ENCODE data around the gene ZNF565.
A peak's percentile ranks its signal among the peaks of the same experiment; 100 is the strongest.
"Not testable (repeated sequence)": the region's sequence is repeated elsewhere in the genome, so short reads cannot be mapped to it uniquely, and the experiment has no call there.

The ZNF565 gene

GRCh38 chr19:36244066-36244465 lies 29.6 kb upstream of the ZNF565 start:
- Histone ChIP-seq H3K27me3 (ENCODE audit: control insufficient read depth in 1 of 2, insufficient read depth in 1 of 2, low read length in 2 of 2) (peaks cover 5 to 15% of the 10 kb centered on the region in 2 experiments), H3K27ac (ENCODE audit: low read length, poor library complexity, severe bottlenecking) (no peak overlapping the region), H3K9me3 (ENCODE audit: control insufficient read depth, low read length) (peaks cover 10% of the 10 kb centered on the region), H3K14ac (ENCODE audit: low read length in 2 of 2) (no peak overlapping the region), H2AK5ac (ENCODE audit: low read length, severe bottlenecking) (no peak overlapping the region), H3K36me3 (ENCODE audit: control insufficient read depth in 1 of 2, insufficient read depth in 2 of 2, low read depth in 1 of 2, low read length in 2 of 2) (peaks cover 12 to 13% of the 10 kb centered on the region in 2 experiments), H4K91ac (ENCODE audit: low read length) (no peak overlapping the region), H3K23ac (ENCODE audit: low read length in 2 of 2) (no peak overlapping the region), H3K4me1 (ENCODE audit: control insufficient read depth, insufficient read depth, low read depth, low read length) (peaks cover 8% of the 10 kb centered on the region), H3K4me2 (ENCODE audit: low read length, poor library complexity, severe bottlenecking) (no peak overlapping the region), H3K4me3 (ENCODE audit: insufficient read depth in 1 of 2, low read depth in 1 of 2, low read length in 2 of 2) (no peak overlapping the region), H3K79me1 (replicated peaks; ENCODE audit: low read length, poor library complexity, severe bottlenecking) (no peaks in the 10 kb centered on the region), H2AFZ (ENCODE audit: low read depth, low read length) (no peak overlapping the region), H2BK120ac (ENCODE audit: low read depth, low read length) (no peak overlapping the region), H3K9ac (ENCODE audit: low read length) (no peak overlapping the region), H3K18ac (ENCODE audit: low read depth in 1 of 2, low read length in 2 of 2) (no peak overlapping the region), H2BK15ac (ENCODE audit: low read depth, poor library complexity, severe bottlenecking) (no peak overlapping the region), H2BK5ac (ENCODE audit: low read depth, low read length, poor library complexity, severe bottlenecking) (no peak overlapping the region), H2BK12ac (ENCODE audit: low read length in 2 of 2) (no peak overlapping the region), H4K8ac (ENCODE audit: low read length) (no peak overlapping the region), H3K4ac (ENCODE audit: low read depth in 1 of 2, low read length in 2 of 2) (no peak overlapping the region)
- 90% methylated on average over 8 of the region's 11 CpGs for WGBS
- DNase-seq: no peak

GRCh38 chr19:36236946-36237310 lies 22.5 kb upstream of the ZNF565 start:
- Histone ChIP-seq H4K91ac (ENCODE audit: low read length) (no peak overlapping the region), H3K27ac (ENCODE audit: low read length, poor library complexity, severe bottlenecking) (no peak overlapping the region), H3K18ac (ENCODE audit: low read depth in 1 of 2, low read length in 2 of 2) (no peak overlapping the region), H2BK5ac (ENCODE audit: low read depth, low read length, poor library complexity, severe bottlenecking) (no peak overlapping the region), H3K4me1 (ENCODE audit: control insufficient read depth, insufficient read depth, low read depth, low read length) (no peaks in the 10 kb centered on the region), H2BK120ac (ENCODE audit: low read depth, low read length) (no peak overlapping the region), H3K4me2 (ENCODE audit: low read length, poor library complexity, severe bottlenecking) (no peak overlapping the region), H3K4ac (ENCODE audit: low read depth in 1 of 2, low read length in 2 of 2) (no peak overlapping the region), H3K36me3 (ENCODE audit: control insufficient read depth in 1 of 2, insufficient read depth in 2 of 2, low read depth in 1 of 2, low read length in 2 of 2) (peaks cover 51 to 83% of the 10 kb centered on the region in 2 experiments), H2AFZ (ENCODE audit: low read depth, low read length) (no peak overlapping the region), H3K27me3 (ENCODE audit: control insufficient read depth in 1 of 2, insufficient read depth in 1 of 2, low read length in 2 of 2) (no peaks in the 10 kb centered on the region), H4K8ac (ENCODE audit: low read length) (no peak overlapping the region), H2BK12ac (ENCODE audit: low read length in 2 of 2) (no peak overlapping the region), H3K79me1 (replicated peaks; ENCODE audit: low read length, poor library complexity, severe bottlenecking) (peaks cover 26% of the 10 kb centered on the region), H2AK5ac (ENCODE audit: low read length, severe bottlenecking) (no peak overlapping the region), H3K23ac (ENCODE audit: low read length in 2 of 2) (no peak overlapping the region), H3K4me3 (ENCODE audit: insufficient read depth in 1 of 2, low read depth in 1 of 2, low read length in 2 of 2) (peak overlapping the region in 1 of 2 experiments; percentile 50), H3K9me3 (ENCODE audit: control insufficient read depth, low read length) (peaks cover 76% of the 10 kb centered on the region), H3K14ac (ENCODE audit: low read length in 2 of 2) (no peak overlapping the region), H3K9ac (ENCODE audit: low read length) (no peak overlapping the region), H2BK15ac (ENCODE audit: low read depth, poor library complexity, severe bottlenecking) (no peak overlapping the region)
- 100% methylated on average over 3 of the region's 3 CpGs for WGBS
- DNase-seq: no peak

- Histone ChIP-seq H3K4me3 (ENCODE audit: insufficient read depth in 1 of 2, low read depth in 1 of 2, low read length in 2 of 2) (peak overlapping the region in 1 of 2 experiments; percentile 50), H3K36me3 (ENCODE audit: control insufficient read depth in 1 of 2, insufficient read depth in 2 of 2, low read depth in 1 of 2, low read length in 2 of 2) (peaks cover 56 to 88% of the 10 kb centered on the region in 2 experiments), H3K9me3 (ENCODE audit: control insufficient read depth, low read length) (peaks cover 80% of the 10 kb centered on the region), H3K14ac (ENCODE audit: low read length in 2 of 2) (no peak overlapping the region), H2BK15ac (ENCODE audit: low read depth, poor library complexity, severe bottlenecking) (no peak overlapping the region), H4K8ac (ENCODE audit: low read length) (no peak overlapping the region), H2BK120ac (ENCODE audit: low read depth, low read length) (no peak overlapping the region), H4K91ac (ENCODE audit: low read length) (no peak overlapping the region), H3K4ac (ENCODE audit: low read depth in 1 of 2, low read length in 2 of 2) (no peak overlapping the region), H2BK12ac (ENCODE audit: low read length in 2 of 2) (no peak overlapping the region), H2BK5ac (ENCODE audit: low read depth, low read length, poor library complexity, severe bottlenecking) (no peak overlapping the region), H2AK5ac (ENCODE audit: low read length, severe bottlenecking) (no peak overlapping the region), H3K27me3 (ENCODE audit: control insufficient read depth in 1 of 2, insufficient read depth in 1 of 2, low read length in 2 of 2) (no peaks in the 10 kb centered on the region), H3K79me1 (replicated peaks; ENCODE audit: low read length, poor library complexity, severe bottlenecking) (peaks cover 26% of the 10 kb centered on the region), H3K4me2 (ENCODE audit: low read length, poor library complexity, severe bottlenecking) (no peak overlapping the region), H3K27ac (ENCODE audit: low read length, poor library complexity, severe bottlenecking) (no peak overlapping the region), H3K18ac (ENCODE audit: low read depth in 1 of 2, low read length in 2 of 2) (no peak overlapping the region), H3K23ac (ENCODE audit: low read length in 2 of 2) (no peak overlapping the region), H3K4me1 (ENCODE audit: control insufficient read depth, insufficient read depth, low read depth, low read length) (no peaks in the 10 kb centered on the region), H3K9ac (ENCODE audit: low read length) (no peak overlapping the region), H2AFZ (ENCODE audit: low read depth, low read length) (no peak overlapping the region)
- 92% methylated on average over 2 of the region's 6 CpGs for WGBS
- no peak for DNase-seq
Measured at GRCh38 chr19:36236304-36236945, 22.0 kb upstream of the ZNF565 start.

GRCh38 chr19:36233626-36234025 lies 19.2 kb upstream of the ZNF565 start:
- H2BK120ac ChIP-seq (ENCODE audit: low read depth, low read length); H3K9ac ChIP-seq (ENCODE audit: low read length); H2BK12ac ChIP-seq (ENCODE audit: low read length in 2 of 2); H3K27me3 ChIP-seq (ENCODE audit: control insufficient read depth in 1 of 2, insufficient read depth in 1 of 2, low read length in 2 of 2); H3K4ac ChIP-seq (ENCODE audit: low read depth in 1 of 2, low read length in 2 of 2); H3K18ac ChIP-seq (ENCODE audit: low read depth in 1 of 2, low read length in 2 of 2); H3K27ac ChIP-seq (ENCODE audit: low read length, poor library complexity, severe bottlenecking); H3K14ac ChIP-seq (ENCODE audit: low read length in 2 of 2); H4K91ac ChIP-seq (ENCODE audit: low read length); H2AK5ac ChIP-seq (ENCODE audit: low read length, severe bottlenecking); H4K8ac ChIP-seq (ENCODE audit: low read length); H3K23ac ChIP-seq (ENCODE audit: low read length in 2 of 2); H2AFZ ChIP-seq (ENCODE audit: low read depth, low read length); H2BK5ac ChIP-seq (ENCODE audit: low read depth, low read length, poor library complexity, severe bottlenecking); H2BK15ac ChIP-seq (ENCODE audit: low read depth, poor library complexity, severe bottlenecking); H3K4me1 ChIP-seq (ENCODE audit: control insufficient read depth, insufficient read depth, low read depth, low read length); H3K4me3 ChIP-seq (ENCODE audit: insufficient read depth in 1 of 2, low read depth in 1 of 2, low read length in 2 of 2); DNase-seq; H3K4me2 ChIP-seq (ENCODE audit: low read length, poor library complexity, severe bottlenecking): not testable (repeated sequence)
- Histone ChIP-seq H3K9me3 (ENCODE audit: control insufficient read depth, low read length) (peaks cover 88% of the 10 kb centered on the region), H3K36me3 (ENCODE audit: control insufficient read depth in 1 of 2, insufficient read depth in 2 of 2, low read depth in 1 of 2, low read length in 2 of 2) (peaks cover 67 to 98% of the 10 kb centered on the region in 2 experiments), H3K79me1 (replicated peaks; ENCODE audit: low read length, poor library complexity, severe bottlenecking) (peaks cover 34% of the 10 kb centered on the region)
- 75% methylated on average over 2 of the region's 7 CpGs for WGBS

All from mesenchymal stem cell (in vitro differentiated cells and primary cell).